Gastrocnemius medialis (tissue), 4 donors: ENCODE results near the gene TMEM185B.

ENCODE experiments used
- POLR2A ChIP-seq, 2 donors: fragments of 450-650 bp; IDR thresholded peaks; one replicate each; pipeline ENCODE4 v1.6.1; 2017; ENCODE audit warnings: antibody characterized with exemption in 2 of 2, mild to moderate bottlenecking in 2 of 2, moderate library complexity in 2 of 2
- TF ChIP-seq, protein P1 (sequence below), 5 experiments: fragments of 450-650 bp in 3 of 5; fragments of 200-600 bp in 2 of 5; sonication (generic) in 2 of 5; IDR thresholded peaks in 4 of 5; conservative IDR thresholded peaks in 1 of 5; 1 replicate in 4 of 5; 2 replicates in 1 of 5; pipeline ENCODE4 v1.5.1; 2016 to 2019; ENCODE audit warnings: antibody characterized with exemption in 5 of 5, mild to moderate bottlenecking in 3 of 5, moderate library complexity in 3 of 5

DNA sequence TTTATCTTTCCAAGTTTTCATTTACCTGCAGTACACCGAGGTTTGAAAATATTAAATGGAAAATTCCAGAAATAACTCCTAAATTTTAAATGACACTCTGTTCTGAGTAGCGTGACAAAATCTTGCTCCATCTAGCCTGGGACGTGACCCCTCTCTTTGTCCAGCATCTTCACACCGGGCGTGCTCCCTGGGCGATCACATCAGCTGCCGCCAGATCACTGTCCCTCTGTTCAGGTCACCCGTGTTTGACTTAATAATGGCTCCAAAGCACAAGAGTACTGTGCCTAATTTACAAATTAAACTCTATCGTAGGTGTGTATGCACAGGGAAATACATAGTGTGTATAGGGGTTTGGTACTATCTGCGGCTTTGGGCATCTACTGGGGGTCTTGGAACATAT, 6.1 kb upstream of the TMEM185B start:
- TF ChIP-seq, protein P1, sequence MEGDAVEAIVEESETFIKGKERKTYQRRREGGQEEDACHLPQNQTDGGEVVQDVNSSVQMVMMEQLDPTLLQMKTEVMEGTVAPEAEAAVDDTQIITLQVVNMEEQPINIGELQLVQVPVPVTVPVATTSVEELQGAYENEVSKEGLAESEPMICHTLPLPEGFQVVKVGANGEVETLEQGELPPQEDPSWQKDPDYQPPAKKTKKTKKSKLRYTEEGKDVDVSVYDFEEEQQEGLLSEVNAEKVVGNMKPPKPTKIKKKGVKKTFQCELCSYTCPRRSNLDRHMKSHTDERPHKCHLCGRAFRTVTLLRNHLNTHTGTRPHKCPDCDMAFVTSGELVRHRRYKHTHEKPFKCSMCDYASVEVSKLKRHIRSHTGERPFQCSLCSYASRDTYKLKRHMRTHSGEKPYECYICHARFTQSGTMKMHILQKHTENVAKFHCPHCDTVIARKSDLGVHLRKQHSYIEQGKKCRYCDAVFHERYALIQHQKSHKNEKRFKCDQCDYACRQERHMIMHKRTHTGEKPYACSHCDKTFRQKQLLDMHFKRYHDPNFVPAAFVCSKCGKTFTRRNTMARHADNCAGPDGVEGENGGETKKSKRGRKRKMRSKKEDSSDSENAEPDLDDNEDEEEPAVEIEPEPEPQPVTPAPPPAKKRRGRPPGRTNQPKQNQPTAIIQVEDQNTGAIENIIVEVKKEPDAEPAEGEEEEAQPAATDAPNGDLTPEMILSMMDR (IDR thresholded peaks at IDR 0.05 in 4 of 5, conservative IDR thresholded peaks at IDR 0.05 in 1 of 5), result no peak
- TF ChIP-seq POLR2A (IDR thresholded peaks at IDR 0.05), result no peak
